GM19372 (cell line): ENCODE results near the gene ARRB1.

Source experiments
- ATAC-seq: cut with Tn5 transposase; IDR thresholded peaks from one replicate; pipeline ENCODE4 v1.9.1; 2021; ENCODE audit warnings: mild to moderate bottlenecking, low read depth, moderate library complexity; ENCODE audit not compliant: unreplicated experiment

The ARRB1 gene

DNA sequence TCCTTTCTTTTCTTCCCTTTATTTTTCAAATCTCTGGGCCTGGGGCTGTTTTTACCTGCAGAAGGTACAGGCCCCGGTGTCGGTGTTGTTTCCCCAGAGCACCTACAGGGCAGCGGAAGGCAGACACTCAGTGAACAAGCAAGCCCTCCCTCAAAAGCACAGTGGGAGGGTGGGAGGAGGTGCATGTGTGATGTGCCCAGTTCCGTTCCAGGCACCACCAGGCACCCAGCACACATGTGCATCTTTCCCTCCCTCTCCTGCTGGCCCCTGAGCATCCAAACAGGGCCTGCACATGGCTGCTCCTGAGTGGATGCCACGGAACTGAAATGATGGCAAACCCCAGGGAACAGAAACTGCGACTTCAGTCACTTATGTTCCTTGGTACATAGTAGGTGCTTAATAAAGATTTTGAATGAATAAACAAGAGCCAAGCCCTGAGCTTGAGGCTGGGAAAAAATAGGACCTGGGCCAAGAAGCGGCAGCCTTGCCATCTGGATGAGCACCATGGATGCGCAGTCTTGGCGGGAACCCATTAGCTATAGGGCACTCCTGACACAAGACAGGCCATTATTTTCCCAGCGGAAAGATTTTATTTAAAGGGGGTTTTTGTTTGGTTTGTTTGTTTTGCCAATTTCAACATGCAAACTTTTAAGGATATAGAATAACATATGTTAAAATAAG lies 47.8 kb downstream of the ARRB1 start:
- no peak for ATAC-seq

DNA sequence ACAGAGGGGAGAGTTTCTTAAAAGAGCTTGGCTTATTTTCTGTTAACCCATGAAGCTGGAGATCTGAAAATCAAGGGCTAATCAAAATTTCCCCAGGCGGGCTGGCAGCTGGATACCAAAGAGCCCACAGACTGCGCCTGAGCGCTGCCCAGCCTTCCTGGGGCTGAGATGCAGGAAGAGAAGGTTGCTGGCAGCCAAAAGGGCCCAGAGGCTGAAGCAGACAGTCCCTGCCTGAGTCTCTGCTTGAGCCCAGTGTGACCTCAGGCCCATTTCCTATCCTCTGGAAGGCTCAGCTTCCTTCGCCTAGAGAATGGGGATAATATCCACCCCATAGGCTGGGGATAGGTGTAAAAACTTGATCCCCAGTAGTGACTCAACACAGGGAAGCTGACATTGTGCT lies 49.1 kb downstream of the ARRB1 start:
- no peak for ATAC-seq

DNA sequence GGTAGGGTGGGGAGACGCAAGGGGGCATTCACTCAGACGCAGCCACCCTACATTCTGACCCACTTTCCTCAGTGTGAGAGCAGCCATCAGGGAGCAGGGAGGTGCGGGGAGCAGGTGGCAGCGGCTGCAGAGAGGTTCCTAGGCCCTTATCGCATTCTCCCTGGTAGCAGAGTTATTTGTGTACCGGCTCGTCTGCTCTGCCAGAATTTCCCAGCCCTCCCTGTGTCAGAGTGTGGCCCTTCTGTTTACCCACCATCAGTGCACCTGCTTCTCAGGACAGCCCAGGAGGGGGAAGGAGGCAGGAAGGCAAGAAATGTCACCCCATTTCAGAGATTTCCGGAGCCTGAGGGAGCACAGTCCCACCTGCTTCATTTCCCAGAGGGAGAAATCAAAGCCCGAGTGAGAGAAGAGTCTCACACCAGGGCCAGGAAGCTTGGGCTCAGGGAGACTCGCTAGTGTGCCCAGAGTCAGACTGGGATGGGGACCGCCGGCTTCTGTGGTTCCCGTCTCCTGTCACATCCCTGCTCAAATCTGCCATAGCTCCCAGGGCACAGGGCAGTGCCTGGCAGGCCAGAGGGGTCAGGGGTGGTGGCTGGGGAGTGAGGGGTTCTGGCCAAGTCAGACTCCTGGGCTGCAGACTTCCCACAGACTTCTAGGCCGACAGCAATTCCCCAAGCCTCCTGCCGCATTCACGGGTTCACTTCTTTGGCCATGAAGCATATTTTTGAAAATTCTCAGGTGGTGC lies 49.7 kb downstream of the ARRB1 start:
- ATAC-seq = no peak

DNA sequence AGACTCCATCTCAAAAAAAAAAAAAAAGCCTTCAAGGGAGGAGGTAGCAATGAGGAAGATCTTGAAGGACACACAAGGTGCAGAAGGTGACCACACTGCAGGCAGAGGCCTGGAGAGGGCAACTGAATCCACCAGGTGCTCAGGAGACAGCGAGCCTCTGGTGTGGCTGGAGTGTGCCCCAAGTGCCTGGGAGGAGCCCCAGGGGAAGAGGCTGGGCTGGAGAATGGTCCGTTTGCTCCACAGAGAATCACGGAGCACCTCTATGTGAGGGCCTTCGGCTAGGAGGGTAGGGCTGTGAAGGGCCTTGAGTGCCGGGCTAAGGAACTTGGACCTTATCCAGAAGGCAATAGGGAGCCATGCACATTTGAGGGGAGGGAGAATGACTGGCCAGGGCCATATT lies 50.3 kb downstream of the ARRB1 start:
- no peak for ATAC-seq

DNA sequence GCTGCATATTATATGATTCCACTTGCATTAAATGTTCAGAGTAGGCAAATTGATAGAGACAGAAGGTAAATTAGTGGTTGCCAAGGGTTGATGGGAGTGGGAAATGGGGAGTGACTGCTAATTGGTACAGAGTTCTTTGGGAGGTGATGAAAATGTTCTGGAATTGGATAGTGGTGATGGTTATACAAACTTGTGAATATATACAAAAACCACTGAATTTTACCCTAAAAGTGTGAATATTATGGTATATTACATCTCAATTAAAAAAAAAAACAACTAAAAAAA lies 52.5 kb downstream of the ARRB1 start:
- ATAC-seq = no peak

DNA sequence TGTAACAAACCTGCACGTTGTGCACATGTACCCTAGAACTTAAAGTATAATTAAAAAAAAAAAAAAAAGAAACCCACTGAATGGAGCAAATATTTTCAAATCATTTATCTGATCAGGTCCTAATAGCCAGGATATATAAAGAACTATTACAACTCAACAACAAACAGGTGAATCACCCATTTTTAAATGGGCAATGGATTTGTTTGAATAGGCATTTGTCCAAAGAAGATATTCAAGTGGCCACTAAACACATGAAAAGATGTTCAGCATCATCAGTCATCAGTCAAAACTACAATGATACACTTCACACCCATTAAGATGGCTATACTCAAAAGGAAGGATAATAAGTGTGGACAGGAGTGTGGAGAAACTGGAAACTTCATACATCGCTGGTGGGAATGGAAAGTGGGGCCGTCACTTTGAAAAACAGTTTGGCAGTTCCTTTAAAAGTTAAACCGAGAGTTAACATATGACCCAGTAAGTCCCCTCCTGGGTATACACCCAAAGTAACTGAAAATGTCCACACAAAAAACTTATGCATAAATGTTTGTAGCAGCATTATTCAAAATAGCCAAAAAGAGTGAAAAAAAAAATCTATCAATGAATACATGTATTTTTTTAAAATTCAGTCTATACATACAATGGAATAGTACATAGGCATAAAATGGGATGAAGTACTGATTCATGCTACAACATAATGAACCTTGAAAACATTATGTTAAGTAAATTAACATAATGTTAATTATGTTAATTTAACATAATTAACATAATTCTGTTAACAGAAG lies 53.1 kb downstream of the ARRB1 start:
- no peak for ATAC-seq

DNA sequence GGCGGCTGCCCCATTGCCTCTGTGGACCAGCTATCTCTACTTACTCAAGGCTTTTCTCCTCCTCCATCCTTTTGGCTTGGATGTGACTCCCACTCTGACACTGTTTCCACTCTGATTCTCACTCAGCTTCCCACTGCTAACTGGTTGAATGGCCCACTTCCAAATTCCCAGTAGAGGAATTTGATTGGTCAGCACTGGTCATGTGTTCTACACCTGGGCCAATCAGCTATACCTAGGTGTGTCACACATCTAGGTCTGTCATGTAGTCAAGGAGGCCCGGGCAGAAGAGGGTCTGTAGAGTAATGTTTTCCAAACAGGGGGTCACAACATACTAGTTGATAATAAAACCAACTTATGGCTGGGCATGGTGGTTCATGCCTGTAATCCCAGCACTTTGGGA lies 57.6 kb downstream of the ARRB1 start:
- no peak for ATAC-seq

DNA sequence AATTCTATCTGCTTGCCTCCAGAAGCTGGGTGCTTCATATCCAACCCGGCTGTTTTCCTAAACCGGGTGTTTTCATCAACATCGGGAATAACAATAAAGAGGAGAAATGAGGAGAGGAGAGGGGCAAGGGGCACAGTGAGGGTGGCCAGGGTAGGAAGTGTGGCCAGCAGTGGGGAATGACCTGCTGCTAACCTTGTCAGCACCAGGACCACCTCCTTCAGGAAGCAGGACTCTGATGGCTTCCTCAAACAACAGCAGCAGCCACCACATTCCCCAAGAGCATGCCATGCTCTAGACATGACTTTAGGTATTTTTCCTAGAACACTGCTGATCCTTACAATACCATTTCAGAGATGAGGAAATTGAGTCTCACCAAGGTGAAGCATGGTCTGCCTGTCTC lies 58.5 kb downstream of the ARRB1 start:
- ATAC-seq = no peak

DNA sequence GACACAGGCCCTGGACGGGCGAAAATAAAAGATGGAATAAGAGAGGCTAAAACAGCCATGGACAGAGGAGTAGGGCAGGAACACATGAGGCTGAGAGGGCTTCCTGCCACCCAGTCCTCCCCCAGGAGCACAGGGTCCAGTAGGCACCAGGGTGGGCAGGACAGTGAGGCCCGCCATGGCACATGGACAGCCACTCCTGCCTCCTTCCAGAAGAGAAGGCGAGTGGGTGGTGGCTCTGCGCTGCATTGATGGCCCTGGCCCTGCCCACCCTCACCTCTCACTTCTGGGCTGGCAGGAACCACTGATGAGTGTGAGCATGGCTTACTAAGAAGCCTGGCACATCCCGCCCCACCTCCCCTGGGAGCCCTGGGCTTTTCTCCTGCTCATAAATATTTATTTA lies 59.7 kb downstream of the ARRB1 start:
- ATAC-seq = no peak

DNA sequence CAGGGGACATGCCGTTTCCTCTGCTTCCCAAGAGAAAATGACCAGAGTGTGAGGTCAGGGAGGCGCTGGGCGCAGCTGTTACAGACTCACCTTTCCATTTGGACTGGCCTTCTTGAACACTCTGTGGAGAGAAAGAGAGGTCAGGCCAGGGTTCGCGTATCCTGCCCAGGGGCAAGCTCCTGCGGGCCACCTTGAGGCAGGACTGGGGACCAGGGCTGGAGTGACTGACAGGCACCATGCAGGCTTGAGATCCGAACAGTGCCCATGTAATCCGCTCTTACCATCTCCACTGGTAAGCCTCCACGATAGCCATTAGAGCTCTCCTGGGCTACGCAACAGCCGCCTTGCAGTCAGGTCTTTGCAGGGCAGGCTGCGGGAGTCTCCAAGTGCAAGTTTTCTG lies 61.5 kb downstream of the ARRB1 start:
- ATAC-seq = no peak

DNA sequence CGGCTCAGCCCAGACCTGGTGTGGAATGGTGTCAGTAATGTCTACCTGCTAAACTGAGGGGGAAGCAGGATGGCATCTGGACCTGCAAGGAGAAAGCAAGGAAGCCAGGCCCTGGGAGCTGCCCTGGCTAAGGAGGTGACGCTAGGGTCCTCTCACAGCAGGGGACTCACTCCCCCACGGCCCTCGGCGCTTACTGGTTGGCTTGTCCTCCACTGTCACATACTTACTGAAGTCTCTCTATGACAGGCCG lies 62.0 kb downstream of the ARRB1 start:
- no peak for ATAC-seq

DNA sequence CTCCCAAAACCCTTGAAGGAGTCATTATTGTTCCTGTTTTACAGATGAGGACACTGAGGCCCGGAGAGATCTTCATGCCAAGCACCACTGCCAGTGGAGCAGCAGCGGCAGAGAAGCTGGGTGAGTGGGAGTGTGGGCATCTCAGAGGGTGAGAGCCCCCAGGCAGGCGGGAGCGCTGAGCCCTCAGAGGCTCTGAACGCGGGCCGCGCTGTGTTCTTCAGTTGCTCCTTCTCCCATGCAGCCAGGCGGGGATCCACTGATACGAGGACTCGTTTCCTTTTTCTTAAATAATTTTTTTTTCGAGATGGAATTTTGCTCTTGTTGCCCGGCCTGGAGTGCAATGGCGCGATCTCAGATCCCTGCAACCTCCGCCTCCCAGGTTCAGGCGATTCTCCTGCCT lies 63.9 kb downstream of the ARRB1 start:
- no peak for ATAC-seq

DNA sequence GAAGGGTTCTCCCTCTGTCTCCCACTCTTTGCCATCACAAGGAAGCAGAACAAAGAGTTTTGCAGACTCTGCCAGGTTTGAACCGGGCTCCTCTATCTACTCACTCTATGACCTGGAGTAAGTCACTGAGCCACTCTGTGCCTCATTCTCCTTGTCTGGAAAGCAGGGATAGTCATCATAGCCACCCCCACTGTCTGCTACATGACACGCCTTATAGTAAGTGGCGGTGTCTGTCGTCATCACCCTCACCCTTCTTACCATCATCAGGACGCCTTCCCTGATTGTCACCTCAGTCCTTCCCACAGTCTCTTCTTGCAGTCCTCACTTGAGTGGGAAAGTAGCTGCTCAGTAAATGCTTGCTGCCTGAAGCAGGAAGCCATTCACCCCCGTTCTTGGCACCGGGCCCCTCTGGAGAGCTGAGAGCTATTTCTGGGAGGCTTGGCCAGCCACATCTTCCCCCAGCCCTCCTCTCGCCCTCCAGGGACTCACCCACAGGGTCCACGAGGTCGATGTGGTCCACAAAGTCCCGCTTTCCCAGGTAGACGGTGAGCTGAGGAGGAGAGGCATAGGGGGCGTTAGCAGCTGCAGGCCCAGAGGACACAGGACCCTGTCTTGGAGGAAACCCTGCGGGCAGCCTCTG lies 64.5 kb downstream of the ARRB1 start:
- ATAC-seq = no peak

DNA sequence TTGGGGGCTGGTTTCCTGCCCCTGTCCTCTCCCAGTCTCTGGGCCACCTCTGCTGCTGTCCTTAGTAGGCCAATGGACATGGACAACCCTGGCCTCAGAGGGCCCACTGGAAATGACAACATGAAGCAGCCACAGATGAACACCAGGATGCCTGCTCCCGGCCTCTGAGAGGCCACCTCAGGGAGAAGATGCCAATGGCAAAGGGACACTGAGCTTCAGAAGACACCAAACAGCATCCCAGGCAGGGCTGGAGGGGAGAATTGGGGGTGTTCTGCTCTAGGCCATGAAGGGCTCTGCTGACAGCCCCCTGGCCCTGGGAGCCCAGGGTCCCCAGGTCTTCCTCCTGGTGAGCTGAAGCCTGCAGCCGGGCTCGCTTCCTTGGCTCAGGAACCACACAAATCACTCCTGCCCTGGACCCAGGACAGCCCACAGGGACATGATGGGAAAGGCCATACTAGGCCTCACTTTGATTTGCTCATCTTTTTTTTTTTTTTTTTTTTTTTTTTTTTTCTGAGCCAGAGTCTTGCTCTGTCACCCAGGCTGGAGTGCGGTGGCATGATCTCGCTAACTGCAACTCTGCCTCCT lies 65.6 kb downstream of the ARRB1 start:
- no peak for ATAC-seq

DNA sequence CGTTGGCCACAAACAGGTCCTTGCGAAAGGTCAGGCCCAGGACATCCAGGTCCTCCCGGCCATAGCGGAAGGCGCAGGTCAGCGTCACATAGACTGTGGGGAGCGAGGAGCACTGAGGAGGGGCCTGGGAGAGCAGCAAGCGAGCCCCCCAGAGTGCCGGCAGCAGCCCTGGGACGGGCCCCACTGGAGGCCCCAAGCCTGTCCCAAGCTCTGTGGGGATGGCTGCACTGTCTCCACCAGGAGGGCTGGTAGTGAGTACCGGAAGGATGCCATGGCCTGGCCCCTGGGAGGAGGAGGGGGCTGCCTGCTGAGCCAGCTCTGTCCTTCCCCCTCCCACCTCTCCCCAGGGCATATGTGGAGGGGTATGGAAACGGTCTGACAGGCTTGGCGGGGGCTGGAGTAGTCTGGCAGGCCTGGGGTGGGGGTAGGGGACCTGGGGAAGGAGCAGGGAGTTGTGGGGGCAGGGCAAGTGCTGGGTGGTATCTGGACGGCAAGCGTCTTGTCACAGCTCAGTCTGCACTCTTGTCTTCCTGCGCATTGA lies 68.0 kb downstream of the ARRB1 start:
- no peak for ATAC-seq

DNA sequence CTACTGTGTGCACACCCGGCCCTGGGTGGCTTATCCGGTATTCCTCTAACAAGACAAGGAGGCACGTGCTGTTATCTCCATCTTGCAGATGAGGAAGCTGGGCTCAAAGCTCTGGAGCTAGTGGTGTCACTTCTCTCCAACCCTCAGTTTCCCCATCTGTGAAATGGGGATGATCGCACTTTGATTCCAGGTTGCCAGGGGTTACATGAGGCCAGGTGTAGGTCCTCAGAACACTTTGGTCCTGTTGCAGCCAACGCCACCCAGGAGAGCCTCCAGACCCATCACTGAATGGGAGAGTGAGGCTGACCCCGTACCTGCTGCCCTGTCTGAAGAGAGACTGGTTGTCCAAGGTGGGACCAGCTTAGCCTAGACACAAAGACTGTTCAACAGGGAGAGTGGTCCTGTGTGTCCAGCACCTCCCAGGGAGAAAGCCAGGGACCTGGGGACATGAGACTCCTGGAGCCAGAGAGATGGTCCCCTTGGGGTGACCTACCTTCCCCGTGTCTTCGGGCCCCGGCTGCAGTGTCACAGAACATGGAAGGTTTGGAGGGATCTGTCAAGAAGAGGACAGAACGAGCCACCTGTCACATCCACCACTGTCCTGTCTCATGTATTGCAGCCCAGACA lies 69.9 kb downstream of the ARRB1 start:
- ATAC-seq = no peak

DNA sequence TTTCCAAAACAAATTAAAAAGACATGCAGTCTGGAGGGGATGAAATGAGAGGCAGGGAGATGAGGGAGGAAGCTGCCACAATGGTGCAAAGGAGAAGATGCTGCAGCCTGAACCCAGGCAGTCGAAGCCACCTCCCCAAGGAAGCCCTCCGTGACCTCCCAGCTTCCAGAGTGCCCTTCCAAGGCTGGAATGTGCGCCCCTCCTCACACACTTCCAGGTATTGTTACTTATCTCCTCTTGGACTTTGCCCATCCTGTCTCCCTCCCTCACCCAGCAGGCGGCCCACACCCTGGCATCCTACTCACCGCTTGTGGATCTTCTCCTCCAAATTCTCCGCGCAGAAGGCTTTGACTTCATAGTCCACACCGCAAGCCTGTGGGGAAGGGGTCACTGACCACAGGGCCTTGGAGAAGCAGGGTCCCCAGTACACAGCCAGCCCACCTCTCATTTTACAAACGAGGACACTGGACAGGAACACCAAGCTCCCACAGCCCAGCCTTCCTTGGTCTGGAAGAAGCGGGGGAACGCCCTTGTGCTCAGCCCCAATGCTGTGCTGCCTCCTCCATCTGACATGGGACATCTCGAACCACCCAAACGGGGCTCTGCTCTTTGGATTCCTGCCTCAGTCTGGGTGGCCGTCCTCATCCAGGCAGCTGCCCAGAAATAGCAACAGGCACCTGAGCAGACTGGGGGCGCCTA lies 70.5 kb downstream of the ARRB1 start:
- no peak for ATAC-seq

DNA sequence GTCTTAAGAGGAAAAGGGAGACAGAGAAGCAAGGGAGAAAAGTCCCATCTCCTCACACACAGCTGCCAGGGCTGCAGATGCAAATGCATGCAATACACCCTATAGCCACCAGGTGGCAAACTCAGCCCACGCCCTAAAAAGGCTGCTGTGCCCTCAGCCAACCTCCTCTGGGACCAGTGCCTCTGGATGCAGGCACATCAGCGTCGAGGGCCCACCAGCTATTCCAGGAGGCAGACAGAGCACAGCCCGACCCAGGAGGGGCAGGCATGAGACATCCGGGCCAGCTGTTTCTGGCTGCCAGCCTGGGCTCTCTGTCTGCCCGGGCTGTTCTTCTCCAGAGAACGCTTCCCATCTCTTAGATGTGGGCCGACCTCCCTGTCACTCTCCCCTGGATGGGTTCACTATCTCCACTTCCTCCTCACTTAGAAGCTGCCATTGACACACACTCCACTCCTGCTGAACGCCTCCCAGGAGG lies 71.2 kb downstream of the ARRB1 start:
- no peak for ATAC-seq

DNA sequence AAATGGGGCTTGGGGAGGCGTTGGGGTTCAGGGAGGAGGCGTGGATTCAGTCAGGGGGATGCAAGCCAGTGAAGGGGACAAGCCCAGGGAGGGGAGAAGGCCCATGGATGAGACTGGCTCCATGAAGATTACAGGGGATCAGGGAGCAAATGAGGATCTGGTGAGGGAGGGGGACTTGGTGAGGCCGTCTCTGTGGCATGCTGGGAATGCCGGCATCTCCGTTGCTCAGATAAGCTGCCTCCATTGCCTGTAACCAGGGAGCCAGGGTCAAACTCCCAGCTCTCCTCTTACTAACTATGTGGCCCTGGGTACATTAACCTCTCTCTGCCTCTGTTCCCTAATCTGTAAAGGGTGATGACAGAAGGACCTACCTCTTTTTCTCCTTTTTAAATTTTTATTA lies 72.2 kb downstream of the ARRB1 start:
- ATAC-seq = no peak
